GM21390 (cell line): Measurements from ENCODE around the gene CNOT3.
"Not testable (repeated sequence)": the region's sequence is repeated elsewhere in the genome, so short reads cannot be mapped to it uniquely, and the experiment has no call there.

ENCODE experiments used
- ATAC-seq: cut with Tn5 transposase; IDR thresholded peaks from one replicate; pipeline ENCODE4 v1.9.1; 2021; ENCODE audit not compliant: unreplicated experiment

Gene CNOT3

GRCh38 chr19:54189735-54190502 is 52.4 kb downstream of the CNOT3 start:
- ATAC-seq: peak; percentile 43

GRCh38 chr19:54190503-54191010 is 53.0 kb downstream of the CNOT3 start:
- peak; percentile 51 for ATAC-seq

- ATAC-seq: peak; percentile 29
Measured at GRCh38 chr19:54191011-54191810, 53.6 kb downstream of the CNOT3 start, which contains the start of gene TSEN34. Gene TSEN34, plus strand, starts transcription at chr19:54191308. Its CDS starts 57 bp downstream, at chr19:54191365.

- no peak for ATAC-seq
Measured at GRCh38 chr19:54191811-54192453, 54.4 kb downstream of the CNOT3 start.

GRCh38 chr19:54193011-54193410 is 55.4 kb downstream of the CNOT3 start:
- no peak for ATAC-seq

GRCh38 chr19:54194463-54194862 is 56.9 kb downstream of the CNOT3 start:
- not testable (repeated sequence) for ATAC-seq

GRCh38 chr19:54196536-54196935 is 59.0 kb downstream of the CNOT3 start:
- no peak for ATAC-seq

GRCh38 chr19:54197121-54197520 is 59.6 kb downstream of the CNOT3 start:
- no peak for ATAC-seq

GRCh38 chr19:54199401-54199800 is 61.8 kb downstream of the CNOT3 start:
- no peak for ATAC-seq

GRCh38 chr19:54201172-54201701 is 63.7 kb downstream of the CNOT3 start:
- ATAC-seq: no peak

- no peak for ATAC-seq
Measured at GRCh38 chr19:54201980-54202379, 64.4 kb downstream of the CNOT3 start.

- ATAC-seq: no peak
Measured at GRCh38 chr19:54203151-54203611, 65.6 kb downstream of the CNOT3 start.

- no peak for ATAC-seq
Measured at GRCh38 chr19:54204767-54205468, 67.4 kb downstream of the CNOT3 start.
